ENCODE data around the gene TOMT. TPM values are rescaled to one million over a fixed set of nuclear protein-coding genes. Genes with fewer than 3 reads are reported as not detected.

Gene TOMT
- total RNA-seq: 0.22 TPM in 1 of 2 replicates, not detected in the other

GRCh38 chr11:72105888-72106287 lies at the start of gene TOMT:
TSS of gene TOMT (plus strand) at chr11:72105924. CDS start at chr11:72105952, 28 bp downstream.

GRCh38 chr11:72080326-72081183 lies 25.2 kb upstream of the TOMT start, which contains the start of the genes LRRC51 and NUMA1:
TSS of gene LRRC51 (plus strand) at chr11:72080850. CDS start at chr11:72089084, 8,234 bp downstream.
TSS of gene NUMA1 (minus strand) at chr11:72080542. CDS start at chr11:72035943, 44,599 bp downstream.

GRCh38 chr11:72102946-72103753 lies 2.6 kb upstream of the TOMT start, which contains the start of gene LAMTOR1:
TSS of gene LAMTOR1 (minus strand) at chr11:72103297. CDS start at chr11:72103224, 73 bp downstream.

GRCh38 chr11:72112143-72112977 lies 6.6 kb downstream of the TOMT start, which contains the start of gene ANAPC15:
TSS of gene ANAPC15 (minus strand) at chr11:72112695. CDS start at chr11:72111276, 1,419 bp downstream.

GRCh38 chr11:72135473-72135872 lies 29.7 kb downstream of the TOMT start, which contains the start of gene FOLR3:
TSS of gene FOLR3 (plus strand) at chr11:72135725. CDS start at chr11:72135953, 228 bp downstream.

Small RNA genes within 50 kb of the gene (small RNA-seq; reads per million reads assigned to genes)
- 0.91 reads per million, percentile 15 among the genes with 10 or more reads in this experiment for gene MIR3165

Other genes with a start within 250 kb of the TOMT start
- not detected in 2 replicates for gene DEFB131B, start 227.5 kb upstream of the TOMT start, total RNA-seq
- 11.8 and 12.5 TPM in 2 replicates for gene XNDC1N, start 177.3 kb upstream of the TOMT start, total RNA-seq
- gene RNF121, start 176.9 kb upstream of the TOMT start, total RNA-seq: 52.1 and 58.2 TPM in 2 replicates
- gene IL18BP, start 107.0 kb upstream of the TOMT start, total RNA-seq: 9.4 and 13.5 TPM in 2 replicates
- 149 and 164 TPM in 2 replicates for gene NUMA1, start 25.4 kb upstream of the TOMT start, total RNA-seq
- 1.5 and 2.2 TPM in 2 replicates for gene LRRC51, start 25.1 kb upstream of the TOMT start, total RNA-seq
- gene LAMTOR1, start 2.6 kb upstream of the TOMT start, total RNA-seq: 88.6 and 90.2 TPM in 2 replicates
- 34.2 and 35.5 TPM in 2 replicates for gene ANAPC15, start 6.8 kb downstream of the TOMT start, total RNA-seq
- gene FOLR3, start 29.8 kb downstream of the TOMT start, total RNA-seq: not detected in 2 replicates
- not detected in 2 replicates for gene FOLR1, start 86.2 kb downstream of the TOMT start, total RNA-seq
- not detected in 2 replicates for gene FOLR2, start 110.9 kb downstream of the TOMT start, total RNA-seq
- 52.5 and 62.6 TPM in 2 replicates for gene INPPL1, start 118.8 kb downstream of the TOMT start, total RNA-seq
- not detected in 2 replicates for gene PHOX2A, start 138.3 kb downstream of the TOMT start, total RNA-seq